Retinal pigment epithelial cell (primary cell): ENCODE data around the gene FIG4.

Source experiments
- DNase-seq: peaks from one replicate; pipeline ENCODE4 v3.0.0-alpha.2; 2010; ENCODE audit warnings: low read depth
- H3K4me3 ChIP-seq: 2 replicates; pipeline ENCODE4 v1.5.1; 2011; ENCODE audit warnings: mild to moderate bottlenecking, low read length, control low read depth, moderate library complexity
- TF ChIP-seq, protein P1 (sequence below): conservative IDR thresholded peaks from 2 replicates; pipeline ENCODE4 v1.5.1; 2011; ENCODE audit warnings: low read depth, low read length, control low read depth, inconsistent platforms

The FIG4 gene

DNA sequence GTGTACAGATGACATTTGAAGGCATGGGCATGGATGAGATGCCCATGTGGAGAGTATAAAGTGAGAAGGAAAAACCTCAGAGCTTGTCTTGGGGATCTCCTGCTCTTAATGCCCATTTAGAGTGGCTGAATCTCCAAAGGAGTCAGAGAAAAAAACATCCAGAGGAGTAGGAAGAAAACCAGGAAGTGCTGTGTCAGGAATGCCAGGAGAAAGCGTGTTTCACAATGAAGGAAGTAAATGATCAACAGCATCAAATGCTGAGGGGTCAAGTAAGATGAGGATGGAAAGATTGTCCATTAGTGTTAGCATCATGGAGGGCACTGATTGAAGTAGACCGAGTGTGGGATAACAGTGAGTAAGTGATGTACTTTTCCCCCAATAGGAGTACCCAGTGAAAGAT, 56.1 kb downstream of the FIG4 start:
- no peak for DNase-seq
- TF ChIP-seq, protein P1, sequence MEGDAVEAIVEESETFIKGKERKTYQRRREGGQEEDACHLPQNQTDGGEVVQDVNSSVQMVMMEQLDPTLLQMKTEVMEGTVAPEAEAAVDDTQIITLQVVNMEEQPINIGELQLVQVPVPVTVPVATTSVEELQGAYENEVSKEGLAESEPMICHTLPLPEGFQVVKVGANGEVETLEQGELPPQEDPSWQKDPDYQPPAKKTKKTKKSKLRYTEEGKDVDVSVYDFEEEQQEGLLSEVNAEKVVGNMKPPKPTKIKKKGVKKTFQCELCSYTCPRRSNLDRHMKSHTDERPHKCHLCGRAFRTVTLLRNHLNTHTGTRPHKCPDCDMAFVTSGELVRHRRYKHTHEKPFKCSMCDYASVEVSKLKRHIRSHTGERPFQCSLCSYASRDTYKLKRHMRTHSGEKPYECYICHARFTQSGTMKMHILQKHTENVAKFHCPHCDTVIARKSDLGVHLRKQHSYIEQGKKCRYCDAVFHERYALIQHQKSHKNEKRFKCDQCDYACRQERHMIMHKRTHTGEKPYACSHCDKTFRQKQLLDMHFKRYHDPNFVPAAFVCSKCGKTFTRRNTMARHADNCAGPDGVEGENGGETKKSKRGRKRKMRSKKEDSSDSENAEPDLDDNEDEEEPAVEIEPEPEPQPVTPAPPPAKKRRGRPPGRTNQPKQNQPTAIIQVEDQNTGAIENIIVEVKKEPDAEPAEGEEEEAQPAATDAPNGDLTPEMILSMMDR = no peak
- H3K4me3 ChIP-seq = no peak overlapping the region

DNA sequence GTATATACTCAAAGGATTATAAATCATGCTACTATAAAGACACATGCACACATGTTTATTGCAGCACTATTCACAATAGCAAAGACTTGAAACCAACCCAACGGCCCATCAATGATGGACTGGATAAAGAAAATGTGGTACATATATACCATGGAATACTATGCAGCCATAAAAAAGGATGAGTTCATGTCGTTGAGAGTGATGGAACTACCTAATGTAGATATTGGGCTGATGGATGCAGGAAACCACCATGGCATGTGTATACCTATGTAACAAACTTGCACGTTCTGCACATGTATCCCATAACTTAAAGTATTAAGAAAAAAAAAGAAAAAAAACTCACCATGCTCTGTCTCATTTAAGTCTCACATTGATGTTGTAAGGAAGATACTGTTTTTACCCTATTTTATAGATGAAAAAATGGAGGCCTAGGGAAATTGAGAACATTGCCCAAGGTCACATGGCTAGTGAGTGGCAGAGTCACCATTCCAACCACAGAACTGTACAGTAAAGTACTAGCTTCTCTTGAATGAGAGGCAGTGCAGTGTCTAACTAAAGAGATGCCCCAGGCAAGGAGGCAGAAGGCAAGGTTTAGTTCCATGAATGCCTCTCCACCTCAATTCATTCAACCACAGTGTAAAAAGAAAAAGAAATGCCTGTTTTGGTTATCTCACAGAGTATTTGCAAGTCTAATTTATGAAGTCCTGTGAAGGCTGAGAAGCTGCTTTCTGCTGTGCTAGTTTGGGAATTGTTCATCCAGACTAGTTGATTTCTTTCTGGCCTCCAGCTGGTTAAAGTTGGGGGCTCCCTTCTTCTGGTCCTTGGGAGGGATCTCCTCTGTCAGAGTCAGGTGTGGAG, 68.2 kb downstream of the FIG4 start:
- no peak overlapping the region for H3K4me3 ChIP-seq
- no peak for DNase-seq
- TF ChIP-seq, protein P1 = no peak

DNA sequence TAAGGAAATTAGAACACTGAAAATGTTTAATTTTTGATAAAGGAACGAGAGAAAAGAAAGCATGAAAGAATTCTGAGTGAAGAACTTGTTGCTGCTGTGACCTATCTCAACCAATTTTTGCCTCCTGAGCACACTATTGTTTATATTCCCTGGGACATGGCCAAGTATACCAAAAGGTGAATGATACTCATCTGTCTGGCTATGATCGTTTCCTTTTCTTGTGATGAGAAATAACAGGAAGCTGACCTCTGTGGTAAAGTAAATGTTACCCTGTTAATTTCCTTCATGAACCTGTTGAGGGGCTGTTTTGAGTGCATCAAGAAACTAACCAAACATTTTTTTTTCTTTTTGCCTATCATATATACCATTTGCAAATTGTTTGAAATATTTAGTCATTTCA, 69.1 kb downstream of the FIG4 start:
- no peak for DNase-seq
- H3K4me3 ChIP-seq = no peak overlapping the region
- TF ChIP-seq, protein P1 = no peak

DNA sequence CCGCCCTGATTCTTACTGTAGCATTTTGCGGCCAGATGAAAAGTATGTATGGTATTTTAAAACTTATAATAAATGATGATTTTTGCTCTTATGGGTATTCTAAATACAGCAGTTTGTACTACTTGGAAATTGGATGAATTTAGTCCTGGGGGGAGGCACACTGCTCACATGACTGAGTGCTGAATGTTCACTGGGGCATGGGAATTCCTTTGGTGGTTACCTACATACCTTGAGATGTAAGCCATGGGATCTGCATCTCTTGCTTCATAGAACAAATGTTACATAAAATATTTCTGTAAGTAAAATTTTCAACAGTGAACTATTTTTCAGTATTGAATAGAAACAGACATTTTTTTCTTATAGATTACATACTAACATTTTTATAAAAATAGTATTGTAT, 71.1 kb downstream of the FIG4 start:
- TF ChIP-seq, protein P1 = no peak
- H3K4me3 ChIP-seq = no peak overlapping the region
- DNase-seq = no peak

DNA sequence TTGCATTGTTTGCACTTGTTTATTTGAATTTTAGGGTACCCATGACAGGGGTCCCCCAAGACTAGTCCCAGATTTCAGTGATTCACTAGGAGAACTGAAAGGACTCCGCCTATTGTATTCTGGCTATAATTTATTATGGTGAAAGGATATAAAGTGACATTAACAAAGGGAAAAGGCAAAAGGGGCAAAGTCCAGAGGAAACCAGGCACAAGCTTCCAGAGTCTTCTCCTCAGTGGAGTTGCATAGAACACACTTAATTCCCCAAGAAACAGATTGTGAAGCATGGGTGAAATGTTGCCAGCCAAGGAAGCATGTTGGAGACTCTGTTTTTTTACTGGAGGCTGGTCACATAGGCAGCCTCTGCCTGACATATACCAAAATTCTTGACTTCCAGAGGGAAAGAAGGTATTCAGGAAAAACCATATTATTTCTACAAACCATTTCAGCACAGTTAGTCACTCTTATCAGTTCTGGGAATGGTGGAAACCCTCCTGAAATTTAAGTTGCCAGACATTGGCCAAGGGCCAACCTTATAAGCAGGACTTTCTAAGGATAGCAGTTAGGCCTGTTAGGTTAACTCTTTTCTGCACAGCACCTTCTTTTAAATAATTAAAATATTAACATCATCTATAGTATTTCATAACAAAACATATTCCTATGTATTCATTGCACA, 71.8 kb downstream of the FIG4 start:
- TF ChIP-seq, protein P1 = no peak
- no peak overlapping the region for H3K4me3 ChIP-seq
- DNase-seq = no peak

DNA sequence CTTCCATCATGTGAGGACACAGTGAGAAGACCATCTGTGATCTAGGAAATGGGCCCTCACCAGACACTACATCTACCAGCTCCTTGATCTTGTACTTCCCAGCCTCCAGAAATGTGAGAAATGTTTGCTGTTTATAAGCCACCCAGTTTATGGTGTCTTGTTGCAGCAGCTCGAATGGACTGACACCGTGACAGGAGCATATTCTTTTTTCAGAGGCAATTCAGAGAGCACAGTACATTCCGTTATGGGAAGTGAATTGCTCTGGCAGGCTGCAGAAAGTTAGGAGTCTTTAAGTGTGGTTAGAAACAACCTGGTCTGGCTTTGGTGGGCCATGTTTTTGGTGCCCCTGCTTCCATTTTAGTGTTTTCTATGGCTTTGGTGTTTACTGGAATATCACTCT, 75.1 kb downstream of the FIG4 start:
- no peak overlapping the region for H3K4me3 ChIP-seq
- TF ChIP-seq, protein P1 = no peak
- DNase-seq = no peak

DNA sequence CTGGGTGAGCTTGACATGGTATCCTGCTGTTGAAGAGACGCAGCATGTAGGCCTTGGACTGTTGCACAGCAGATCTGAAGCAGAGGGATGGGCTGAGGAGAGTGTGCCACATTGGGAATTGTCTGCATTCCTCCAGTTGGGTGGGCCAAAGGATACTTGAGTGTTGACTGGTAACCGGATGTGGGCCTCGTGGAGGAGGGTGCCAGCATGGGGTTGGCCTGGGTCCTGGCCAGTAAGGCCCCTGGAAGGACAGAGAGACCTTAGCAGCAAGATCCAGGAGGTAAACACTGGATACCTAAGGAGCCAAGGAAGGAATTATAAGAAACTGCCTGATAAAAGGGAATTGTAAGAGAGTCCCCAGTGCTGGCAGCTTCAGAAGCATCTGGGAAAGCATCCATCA, 76.9 kb downstream of the FIG4 start:
- TF ChIP-seq, protein P1 = no peak
- no peak overlapping the region for H3K4me3 ChIP-seq
- DNase-seq = no peak
